ENCODE results near the gene GPC5. TPM values are rescaled to one million over a fixed set of nuclear protein-coding genes. Genes with fewer than 3 reads are reported as not detected.

GPC5 gene
- total RNA-seq, 1 experiment from 2014 or later: not detected

GRCh38 chr13:92436924-92437323 is 1038.5 kb downstream of the GPC5 start:
- DNase-seq: no peak
- TF ChIP-seq, protein P1, sequence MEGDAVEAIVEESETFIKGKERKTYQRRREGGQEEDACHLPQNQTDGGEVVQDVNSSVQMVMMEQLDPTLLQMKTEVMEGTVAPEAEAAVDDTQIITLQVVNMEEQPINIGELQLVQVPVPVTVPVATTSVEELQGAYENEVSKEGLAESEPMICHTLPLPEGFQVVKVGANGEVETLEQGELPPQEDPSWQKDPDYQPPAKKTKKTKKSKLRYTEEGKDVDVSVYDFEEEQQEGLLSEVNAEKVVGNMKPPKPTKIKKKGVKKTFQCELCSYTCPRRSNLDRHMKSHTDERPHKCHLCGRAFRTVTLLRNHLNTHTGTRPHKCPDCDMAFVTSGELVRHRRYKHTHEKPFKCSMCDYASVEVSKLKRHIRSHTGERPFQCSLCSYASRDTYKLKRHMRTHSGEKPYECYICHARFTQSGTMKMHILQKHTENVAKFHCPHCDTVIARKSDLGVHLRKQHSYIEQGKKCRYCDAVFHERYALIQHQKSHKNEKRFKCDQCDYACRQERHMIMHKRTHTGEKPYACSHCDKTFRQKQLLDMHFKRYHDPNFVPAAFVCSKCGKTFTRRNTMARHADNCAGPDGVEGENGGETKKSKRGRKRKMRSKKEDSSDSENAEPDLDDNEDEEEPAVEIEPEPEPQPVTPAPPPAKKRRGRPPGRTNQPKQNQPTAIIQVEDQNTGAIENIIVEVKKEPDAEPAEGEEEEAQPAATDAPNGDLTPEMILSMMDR (IDR thresholded peaks at IDR 0.05; ENCODE audit: unreplicated experiment): no peak
- Mint-ChIP-seq H3K36me3 (ENCODE audit: insufficient read depth, unreplicated experiment) (no peaks in the 10 kb centered on the region), H3K27me3 (ENCODE audit: unreplicated experiment) (no peaks in the 10 kb centered on the region), H3K4me1 (ENCODE audit: low read depth, unreplicated experiment) (no peaks in the 10 kb centered on the region), H3K9me3 (ENCODE audit: low read depth, unreplicated experiment) (peaks cover 2% of the 10 kb centered on the region), H3K27ac (ENCODE audit: unreplicated experiment) (no peak overlapping the region), H3K4me3 (ENCODE audit: low read depth, unreplicated experiment) (no peak overlapping the region)
- intact Hi-C loops (cut with micrococcal nuclease; ENCODE audit: unreplicated experiment): no loop called here
- BruUV-seq (replicated peaks): no TSS peak
- CTCF ChIA-PET: no interaction called here

- Mint-ChIP-seq H3K27me3 (ENCODE audit: unreplicated experiment) (no peaks in the 10 kb centered on the region), H3K4me1 (ENCODE audit: low read depth, unreplicated experiment) (no peaks in the 10 kb centered on the region), H3K4me3 (ENCODE audit: low read depth, unreplicated experiment) (no peak overlapping the region), H3K27ac (ENCODE audit: unreplicated experiment) (no peak overlapping the region), H3K36me3 (ENCODE audit: insufficient read depth, unreplicated experiment) (no peaks in the 10 kb centered on the region), H3K9me3 (ENCODE audit: low read depth, unreplicated experiment) (peaks cover 5% of the 10 kb centered on the region)
- no TSS peak for BruUV-seq (replicated peaks)
- DNase-seq: no peak
- intact Hi-C loops (cut with micrococcal nuclease; ENCODE audit: unreplicated experiment): no loop called here
- CTCF ChIA-PET: no interaction called here
- TF ChIP-seq, protein P1 (IDR thresholded peaks at IDR 0.05; ENCODE audit: unreplicated experiment): no peak
These were observed 1045.8 kb downstream of the GPC5 start for GRCh38 chr13:92444244-92444643.

DNA sequence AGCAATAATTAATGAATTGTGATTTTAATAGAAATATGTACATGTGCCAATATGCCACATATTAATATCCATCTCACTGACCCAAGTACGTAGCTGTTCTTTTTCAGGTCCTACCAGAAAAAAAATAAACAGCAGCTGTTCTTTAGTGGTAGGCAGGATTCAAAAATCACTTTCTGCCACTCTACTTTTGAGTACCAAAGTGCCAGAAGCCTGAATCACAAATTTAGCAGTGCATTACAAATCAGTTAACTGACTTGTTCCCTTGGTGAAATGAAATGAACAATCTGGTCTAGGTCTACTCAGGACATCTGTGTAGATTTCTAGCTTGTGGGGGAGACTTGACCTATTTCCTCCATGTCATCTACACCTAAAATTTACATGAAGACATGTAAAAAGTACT is 1052.6 kb downstream of the GPC5 start:
- no peak for DNase-seq
- TF ChIP-seq, protein P1 (IDR thresholded peaks at IDR 0.05; ENCODE audit: unreplicated experiment): no peak
- Mint-ChIP-seq H3K36me3 (ENCODE audit: insufficient read depth, unreplicated experiment) (no peaks in the 10 kb centered on the region), H3K9me3 (ENCODE audit: low read depth, unreplicated experiment) (no peaks in the 10 kb centered on the region), H3K27me3 (ENCODE audit: unreplicated experiment) (no peaks in the 10 kb centered on the region), H3K27ac (ENCODE audit: unreplicated experiment) (no peak overlapping the region), H3K4me1 (ENCODE audit: low read depth, unreplicated experiment) (no peaks in the 10 kb centered on the region), H3K4me3 (ENCODE audit: low read depth, unreplicated experiment) (no peak overlapping the region)
- intact Hi-C loops (cut with micrococcal nuclease; ENCODE audit: unreplicated experiment): no loop called here
- CTCF ChIA-PET: no interaction called here
- BruUV-seq (replicated peaks): no TSS peak

DNA sequence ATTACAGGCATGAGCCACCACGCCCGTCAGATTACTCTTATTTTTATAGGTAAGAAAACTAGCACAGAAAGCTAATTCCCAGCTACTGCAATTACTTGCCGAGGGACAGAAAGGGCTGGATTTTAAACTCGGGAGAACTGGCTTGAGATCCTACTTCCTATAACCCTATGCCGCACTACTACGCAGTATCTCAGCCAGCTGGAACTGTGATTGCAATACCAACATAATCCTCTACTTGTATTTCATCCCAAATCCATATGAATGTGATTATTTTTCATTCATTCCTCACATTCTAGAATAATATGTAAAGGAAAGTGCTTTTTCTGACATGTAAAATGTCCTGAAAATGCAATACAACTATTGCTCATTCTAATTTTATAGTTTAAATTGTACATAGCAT is 1054.4 kb downstream of the GPC5 start:
- TF ChIP-seq, protein P1 (IDR thresholded peaks at IDR 0.05; ENCODE audit: unreplicated experiment): no peak
- Mint-ChIP-seq H3K9me3 (ENCODE audit: low read depth, unreplicated experiment) (peaks cover 5% of the 10 kb centered on the region), H3K27me3 (ENCODE audit: unreplicated experiment) (no peaks in the 10 kb centered on the region), H3K4me1 (ENCODE audit: low read depth, unreplicated experiment) (no peaks in the 10 kb centered on the region), H3K27ac (ENCODE audit: unreplicated experiment) (no peak overlapping the region), H3K36me3 (ENCODE audit: insufficient read depth, unreplicated experiment) (no peaks in the 10 kb centered on the region), H3K4me3 (ENCODE audit: low read depth, unreplicated experiment) (no peak overlapping the region)
- no TSS peak for BruUV-seq (replicated peaks)
- intact Hi-C loops (cut with micrococcal nuclease; ENCODE audit: unreplicated experiment): no loop called here
- CTCF ChIA-PET: no interaction called here
- DNase-seq: no peak

DNA sequence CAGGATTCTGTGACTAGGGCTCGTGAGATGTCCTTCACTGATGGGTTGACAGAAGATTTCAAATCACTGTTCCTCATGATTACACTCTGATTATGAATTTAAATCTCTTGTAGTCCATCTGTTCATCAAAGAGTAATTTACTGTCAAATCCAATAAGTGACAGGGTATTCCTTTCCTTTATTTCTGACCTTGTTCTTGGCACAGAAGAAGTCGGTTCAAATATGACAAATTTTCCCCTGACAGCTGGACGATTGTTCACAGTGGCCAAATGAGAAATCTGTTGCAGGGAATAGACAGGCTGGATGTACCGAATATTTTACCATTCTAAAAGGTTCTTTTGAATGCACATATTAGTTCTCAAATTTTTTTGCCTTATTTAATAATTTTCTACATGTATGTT is 1060.9 kb downstream of the GPC5 start:
- no peak for DNase-seq
- H3K4me3 Mint-ChIP-seq (ENCODE audit: low read depth, unreplicated experiment): no peak overlapping the region
- intact Hi-C loops (cut with micrococcal nuclease; ENCODE audit: unreplicated experiment): no loop called here
- H3K27me3 Mint-ChIP-seq (ENCODE audit: unreplicated experiment): no peaks in the 10 kb centered on the region
- no peak overlapping the region for H3K27ac Mint-ChIP-seq (ENCODE audit: unreplicated experiment)
- CTCF ChIA-PET: no interaction called here
- H3K36me3 Mint-ChIP-seq (ENCODE audit: insufficient read depth, unreplicated experiment): no peaks in the 10 kb centered on the region
- no peaks in the 10 kb centered on the region for H3K4me1 Mint-ChIP-seq (ENCODE audit: low read depth, unreplicated experiment)
- H3K9me3 Mint-ChIP-seq (ENCODE audit: low read depth, unreplicated experiment): peaks cover 7% of the 10 kb centered on the region
- no TSS peak for BruUV-seq (replicated peaks)
- TF ChIP-seq, protein P1 (IDR thresholded peaks at IDR 0.05; ENCODE audit: unreplicated experiment): no peak
